ENCODE results near the gene MEGF11. TPM values are rescaled to one million over a fixed set of nuclear protein-coding genes. Genes with fewer than 3 reads are reported as not detected.
"Not testable (repeated sequence)": the region's sequence is repeated elsewhere in the genome, so short reads cannot be mapped to it uniquely, and the experiment has no call there.

The MEGF11 gene
- total and polyA plus RNA-seq, 7 donors: 0.04 to 0.05 TPM; not detected in 5

DNA sequence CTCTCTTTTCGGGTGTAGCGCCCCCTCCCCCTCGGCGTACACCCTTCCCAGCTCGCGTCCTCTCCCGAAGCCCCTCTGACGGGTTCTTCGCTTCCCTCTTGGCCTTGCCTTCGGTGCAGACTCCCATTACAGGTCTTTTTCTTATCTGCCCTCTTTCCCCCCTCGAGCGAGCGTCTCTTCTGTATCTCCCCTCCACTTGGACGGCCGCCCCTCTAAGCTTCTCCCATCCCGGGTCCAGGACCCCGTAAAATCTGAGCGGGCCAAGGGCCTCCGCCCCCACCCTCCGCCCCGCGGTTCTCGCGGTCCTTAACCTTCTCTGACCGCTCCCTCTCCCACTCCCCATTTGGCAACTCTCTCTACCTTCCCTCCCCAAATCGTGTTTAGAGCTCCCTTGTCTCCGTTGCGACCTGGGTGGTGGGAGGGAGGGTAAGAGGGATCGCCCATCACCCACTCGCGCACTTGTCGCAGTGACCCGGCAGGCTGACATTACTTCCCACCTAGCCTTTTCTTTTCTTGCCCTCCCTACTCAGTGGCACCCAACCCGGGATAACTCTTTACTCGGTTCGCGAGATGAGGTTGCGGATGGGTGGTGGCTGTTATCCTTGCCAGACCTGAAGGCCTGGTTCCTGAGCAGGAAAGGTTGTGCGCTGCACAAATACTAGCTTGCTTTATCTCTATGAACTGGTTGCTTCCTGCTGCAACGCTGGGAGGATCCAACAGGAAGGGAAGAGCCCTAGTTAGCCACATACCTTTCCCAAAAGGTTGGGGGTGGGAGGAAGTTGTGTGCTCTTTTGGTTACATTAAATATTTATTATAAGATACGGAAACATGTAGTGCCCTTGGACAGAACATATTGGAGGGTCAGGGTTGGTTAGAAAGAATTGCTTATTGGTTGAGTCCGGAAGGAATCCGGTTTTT lies 383.3 kb downstream of the MEGF11 start:
- H3K27me3 ChIP-seq (ENCODE audit: insufficient read depth in 3 of 3, low read length in 2 of 3): no peaks in the 10 kb centered on the region
- H3K4me3 ChIP-seq: peak overlapping the region; percentile 98
- H3K27ac ChIP-seq: peak overlapping the region; percentile 95
- peaks cover 0 to 7% of the 10 kb centered on the region in 2 donors for H3K36me3 ChIP-seq (ENCODE audit: insufficient read depth in 1 of 2, low read depth in 1 of 2)
- ATAC-seq: peak in 3 of 4 donors; percentile 8 to 26 (median 9)
- no peaks in the 10 kb centered on the region for H3K9me3 ChIP-seq
- WGBS, 3 donors: 1% methylated on average over 43 of the region's 43 CpGs
- DNase-seq: peak; percentile 19 to 58
- peaks cover 10% of the 10 kb centered on the region for H3K4me1 ChIP-seq
- intact Hi-C loops (cut with DNase I): loop anchor here (1.0 to 10.0 kb wide), 4 partner anchors 37 to 235 kb away; partner anchors contain the start of gene DENND4A (in 2 of the 2)
- TF ChIP-seq CTCF (IDR thresholded peaks at IDR 0.05): no peak

DNA sequence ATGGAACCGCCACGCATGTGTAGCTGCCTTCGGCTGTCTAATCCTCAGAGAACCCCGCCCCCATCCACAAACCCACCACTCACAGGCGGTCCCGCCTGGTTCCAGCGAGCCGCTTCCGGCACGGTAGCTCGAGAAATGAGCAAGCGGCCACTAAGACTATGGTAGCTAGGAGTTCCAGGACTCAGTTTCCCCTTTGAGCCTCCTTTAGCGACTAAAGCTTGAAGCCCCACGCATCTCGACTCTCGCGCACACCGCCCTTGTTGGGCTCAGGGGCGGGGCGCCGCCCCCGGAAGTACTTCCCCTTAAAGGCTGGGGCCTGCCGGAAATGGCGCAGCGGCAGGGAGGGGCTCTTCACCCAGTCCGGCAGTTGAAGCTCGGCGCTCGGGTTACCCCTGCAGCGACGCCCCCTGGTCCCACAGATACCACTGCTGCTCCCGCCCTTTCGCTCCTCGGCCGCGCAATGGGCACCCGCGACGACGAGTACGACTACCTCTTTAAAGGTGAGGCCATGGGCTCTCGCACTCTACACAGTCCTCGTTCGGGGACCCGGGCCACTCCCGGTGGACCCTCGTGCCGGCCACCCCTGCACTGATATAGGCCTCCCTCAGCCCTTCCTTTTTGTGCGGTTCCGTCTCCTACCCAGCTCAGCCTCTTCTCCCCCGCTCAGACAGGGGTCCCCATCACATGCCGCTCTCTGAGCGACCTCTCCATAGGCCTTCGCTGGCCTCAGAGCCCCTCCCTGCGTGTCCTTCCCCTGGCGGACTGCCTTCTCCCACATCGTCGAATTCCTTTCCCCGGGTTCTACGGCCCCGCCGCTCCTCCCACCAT lies 384.2 kb downstream of the MEGF11 start, which contains the start of gene RAB11A:
RAB11A (plus strand) TSS at position 366 of the 828 bp plus-strand sequence; CDS start at position 461, 95 bp downstream.
- ATAC-seq: peak; percentile 98 to 100 (median 99)
- 0 to 1% (median 0%) methylated on average over 61 to 62 of the region's 62 CpGs for WGBS, 3 donors
- Histone ChIP-seq H3K9me3 (no peaks in the 10 kb centered on the region), H3K27ac (peak within 1 kb of the TSS; percentile 95), H3K27me3 (ENCODE audit: insufficient read depth in 3 of 3, low read length in 2 of 3) (no peaks in the 10 kb centered on the region), H3K4me3 (peak within 1 kb of the TSS; percentile 98), H3K36me3 (ENCODE audit: insufficient read depth in 1 of 2, low read depth in 1 of 2) (peaks cover 0 to 5% of the 10 kb centered on the region in 2 donors), H3K4me1 (peaks cover 10% of the 10 kb centered on the region)
- TF ChIP-seq CTCF (IDR thresholded peaks at IDR 0.05): peak; percentile 36
- peak; percentile 96 to 99 for DNase-seq
- intact Hi-C loops (cut with DNase I): loop anchor here (1.0 to 10.0 kb wide), 4 partner anchors 36 to 235 kb away; partner anchors contain the start of gene DENND4A (in 2 of the 2)

DNA sequence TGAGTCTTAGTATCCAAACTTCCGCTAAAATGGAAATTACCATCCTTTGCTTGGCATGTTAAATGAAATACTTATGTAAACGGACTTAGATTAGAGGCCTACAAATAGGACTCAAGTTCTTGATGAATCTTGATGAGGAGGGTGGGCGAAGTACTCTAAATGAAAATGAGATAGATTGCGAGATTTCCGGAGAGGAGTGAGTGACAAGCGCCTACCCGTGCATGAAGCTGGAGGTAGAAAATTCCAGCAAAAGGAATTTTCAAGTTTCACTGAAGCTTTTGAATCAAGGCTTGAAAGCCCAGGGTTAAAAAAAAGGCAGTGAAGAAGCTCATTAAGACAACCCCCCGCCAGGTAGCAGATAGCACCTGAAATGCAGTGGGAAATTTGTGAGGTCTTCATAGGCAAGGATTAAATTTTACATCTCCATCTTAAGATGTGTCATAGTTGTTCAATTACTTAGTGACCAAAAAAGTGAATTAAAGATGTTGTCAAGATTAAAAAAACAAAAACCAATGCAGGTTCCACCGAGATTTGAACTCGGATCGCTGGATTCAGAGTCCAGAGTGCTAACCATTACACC lies 384.9 kb downstream of the MEGF11 start:
- H3K36me3 ChIP-seq (ENCODE audit: insufficient read depth in 1 of 2, low read depth in 1 of 2): no peaks in the 10 kb centered on the region
- ATAC-seq (peak in 2 of 4 donors; percentile 2 to 4), DNase-seq (no peak)
- WGBS, 3 donors: 63 to 65% (median 64%) methylated on average over 11 of the region's 11 CpGs
- no peaks in the 10 kb centered on the region for H3K27me3 ChIP-seq (ENCODE audit: insufficient read depth in 3 of 3, low read length in 2 of 3)
- intact Hi-C loops (cut with DNase I): loop anchor here (1.0 to 10.0 kb wide), 4 partner anchors 35 to 234 kb away; partner anchors contain the start of gene DENND4A (in 2 of the 2)
- H3K4me1 ChIP-seq: peaks cover 10% of the 10 kb centered on the region
- H3K9me3 ChIP-seq: no peaks in the 10 kb centered on the region
- TF ChIP-seq CTCF (IDR thresholded peaks at IDR 0.05): no peak
- H3K27ac ChIP-seq: peak overlapping the region; percentile 95
- H3K4me3 ChIP-seq: peak overlapping the region; percentile 98

DNA sequence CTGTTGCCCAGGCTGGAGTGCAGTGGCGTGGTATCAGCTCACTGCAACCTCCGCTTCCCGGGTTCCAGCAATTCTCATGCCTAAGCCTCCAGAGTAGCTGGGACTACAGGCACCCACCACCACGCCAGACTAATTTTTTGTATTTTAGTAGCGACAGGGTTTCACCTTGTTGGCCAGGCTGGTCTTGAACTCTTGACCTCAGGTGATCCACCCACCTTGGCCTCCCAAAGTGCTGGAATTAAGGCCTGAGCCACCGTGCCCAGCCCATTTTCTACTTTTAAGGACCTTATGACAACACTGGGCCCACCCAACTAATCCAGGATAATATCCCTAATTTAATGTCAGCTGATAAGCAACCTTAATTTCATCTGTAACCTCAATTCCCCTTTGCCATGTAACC lies 385.6 kb downstream of the MEGF11 start:
- not testable (repeated sequence) for H3K4me3 ChIP-seq
- WGBS, 3 donors: 94 to 96% (median 95%) methylated on average over 6 of the region's 6 CpGs

More for the DNA sequence above, 385.6 kb downstream of the MEGF11 start:
- ATAC-seq; H3K36me3 ChIP-seq (ENCODE audit: insufficient read depth in 1 of 2, low read depth in 1 of 2); H3K27ac ChIP-seq; H3K27me3 ChIP-seq (ENCODE audit: insufficient read depth in 3 of 3, low read length in 2 of 3); DNase-seq; H3K9me3 ChIP-seq: not testable (repeated sequence)
- peaks cover 10% of the 10 kb centered on the region for H3K4me1 ChIP-seq
- intact Hi-C loops (cut with DNase I): loop anchor here (2.0 to 10.0 kb wide), 3 partner anchors 35 to 233 kb away; partner anchors contain the start of gene DENND4A (in 2 of the 2)
